HG03280 (cell line): ENCODE measurements around the gene RUNX1.

Source experiments
- ATAC-seq: cut with Tn5 transposase; IDR thresholded peaks from one replicate; pipeline ENCODE4 v1.9.1; 2021; ENCODE audit warnings: mild to moderate bottlenecking, moderate library complexity; ENCODE audit not compliant: unreplicated experiment

RUNX1 gene

GRCh38 chr21:35037384-35037765, 11.7 kb downstream of the RUNX1 start:
- ATAC-seq: no peak

GRCh38 chr21:35036465-35037383, 12.4 kb downstream of the RUNX1 start:
- ATAC-seq: no peak

- no peak for ATAC-seq
Observed at GRCh38 chr21:35035581-35035980, 13.5 kb downstream of the RUNX1 start.

GRCh38 chr21:35035116-35035515, 14.0 kb downstream of the RUNX1 start:
- no peak for ATAC-seq

GRCh38 chr21:35034203-35034926, 14.7 kb downstream of the RUNX1 start:
- ATAC-seq: no peak

DNA sequence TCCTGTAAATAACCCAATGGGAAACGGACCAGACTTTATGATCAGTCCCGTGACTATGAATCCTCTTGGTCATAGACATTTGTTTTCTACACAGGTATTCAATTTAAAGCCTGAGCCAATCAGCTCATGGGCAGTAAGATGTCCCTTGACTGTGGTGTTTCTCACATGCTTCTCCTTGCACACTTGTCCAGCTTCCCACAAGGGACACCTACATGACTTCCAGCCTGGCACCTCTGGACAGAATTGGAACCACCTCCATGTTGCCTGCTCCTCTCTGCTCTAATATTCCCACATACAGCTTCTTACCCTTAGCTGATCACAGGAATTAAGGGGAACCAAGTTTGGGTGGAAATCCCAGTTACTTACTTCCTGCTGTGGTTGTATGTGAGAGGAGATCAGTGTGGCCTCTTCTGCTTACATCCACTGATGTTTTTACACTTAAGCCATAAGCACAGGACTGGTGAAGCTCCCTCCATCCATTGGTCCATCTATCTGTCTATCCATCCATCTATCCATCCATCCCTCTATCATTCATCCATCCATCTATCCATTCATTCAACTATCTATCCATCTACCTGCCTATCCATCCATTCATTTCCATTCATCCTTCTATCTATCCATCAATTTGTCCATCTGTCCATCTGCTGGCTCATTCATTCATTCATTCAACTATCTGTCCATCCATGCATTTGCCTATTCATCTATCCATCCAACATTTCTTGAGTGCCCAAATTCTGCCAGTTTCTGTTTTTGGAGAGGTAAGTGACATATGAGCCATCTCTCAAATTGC, 16.4 kb downstream of the RUNX1 start:
- ATAC-seq: no peak

GRCh38 chr21:35028451-35028978, 20.6 kb downstream of the RUNX1 start:
- no peak for ATAC-seq

GRCh38 chr21:35027563-35028450, 21.3 kb downstream of the RUNX1 start:
- no peak for ATAC-seq

GRCh38 chr21:35026617-35027562, 22.2 kb downstream of the RUNX1 start:
- peak; percentile 68 for ATAC-seq

GRCh38 chr21:35026153-35026500, 23.0 kb downstream of the RUNX1 start:
- no peak for ATAC-seq

DNA sequence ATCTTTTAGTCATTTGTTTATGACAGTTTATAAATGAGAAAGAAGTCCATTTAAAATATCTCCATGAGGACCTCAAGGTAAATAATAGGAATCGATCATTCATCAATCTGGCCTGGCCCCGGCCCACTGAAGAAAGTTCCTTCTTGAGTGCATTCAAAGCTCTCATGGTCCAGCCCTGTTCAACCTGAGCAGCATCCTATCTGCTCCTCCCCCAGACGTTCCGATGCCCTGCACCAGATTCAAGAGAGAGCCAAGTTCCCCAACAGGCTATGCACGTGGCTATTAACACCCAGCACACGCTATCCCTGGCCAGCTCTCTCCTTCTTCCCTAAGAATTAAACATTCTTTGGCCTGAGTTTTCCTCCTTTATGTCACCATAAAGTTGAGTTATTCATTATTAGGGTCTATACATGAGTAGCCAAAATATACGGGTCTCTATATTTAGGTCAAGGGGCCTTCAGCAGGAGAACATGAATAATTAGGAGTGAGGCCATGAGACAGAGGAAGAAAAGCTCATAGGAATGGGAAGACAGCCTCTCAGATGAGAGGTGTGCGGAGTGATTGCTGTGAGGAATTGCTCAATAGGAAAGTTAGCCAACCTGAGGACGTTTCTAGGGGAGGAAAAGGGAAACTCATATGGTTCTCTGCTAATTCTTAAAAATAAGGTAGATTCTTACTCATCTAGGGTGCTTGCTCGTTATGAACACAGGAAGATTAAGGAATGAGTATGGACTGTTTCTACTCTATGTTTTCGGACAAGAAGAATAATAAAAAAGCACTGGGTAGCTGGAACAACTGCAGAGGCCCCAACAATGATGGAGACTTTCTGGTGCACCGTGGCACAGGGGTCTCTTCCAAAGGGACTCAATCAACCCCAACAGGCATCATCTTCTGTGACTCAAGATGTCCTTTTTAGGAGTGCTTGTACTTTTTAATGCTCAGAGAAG, 23.6 kb downstream of the RUNX1 start:
- ATAC-seq: no peak

GRCh38 chr21:35024513-35024912, 24.6 kb downstream of the RUNX1 start:
- no peak for ATAC-seq

DNA sequence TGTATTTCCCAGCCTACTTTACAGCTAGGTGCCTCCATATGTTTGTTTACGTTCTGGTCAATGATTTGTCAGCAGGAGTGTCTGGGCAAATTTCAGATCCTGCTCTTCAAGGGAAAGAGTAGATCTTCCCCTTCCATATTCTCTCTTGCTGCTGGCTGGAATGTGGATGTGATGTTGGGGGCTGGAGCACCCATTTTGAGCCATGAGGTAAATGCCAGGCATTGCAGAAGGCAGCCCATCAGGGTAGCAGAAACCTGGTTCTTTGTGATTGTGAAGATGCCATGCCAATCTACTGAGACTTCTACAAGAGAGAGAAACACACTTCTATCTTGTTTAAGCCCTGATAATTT, 25.1 kb downstream of the RUNX1 start:
- no peak for ATAC-seq

DNA sequence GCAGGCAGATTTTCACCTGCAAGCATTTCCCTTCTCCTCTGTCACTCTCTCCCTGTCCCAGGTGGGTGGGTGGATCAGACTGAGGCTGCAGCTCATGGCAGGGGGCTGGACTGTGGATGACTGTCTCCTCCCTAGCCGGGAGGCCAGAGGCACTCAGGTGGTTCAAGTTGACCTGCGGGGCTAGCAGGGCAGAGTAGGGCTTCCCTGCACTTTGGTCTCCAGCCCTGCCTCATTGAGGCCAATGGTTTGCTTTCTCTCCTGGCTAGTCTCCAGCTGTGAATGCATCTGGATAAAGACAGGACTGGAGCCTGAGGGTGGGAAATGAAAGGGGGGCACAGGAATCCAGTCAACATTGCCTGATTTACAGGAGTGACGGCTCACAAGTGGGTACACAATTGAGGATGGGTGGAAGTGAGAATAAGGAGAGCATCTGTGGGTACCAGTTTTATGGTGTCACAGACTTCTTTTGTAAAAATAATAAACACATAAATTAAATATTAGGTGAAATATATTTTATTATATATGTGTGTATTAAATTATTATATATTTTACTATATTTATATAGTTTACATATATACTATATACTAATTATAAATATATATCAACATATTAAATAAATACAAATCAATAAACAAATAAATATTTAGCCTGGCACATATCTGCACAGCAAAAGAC, 25.6 kb downstream of the RUNX1 start:
- no peak for ATAC-seq

- ATAC-seq: no peak
Observed at GRCh38 chr21:35021546-35021945, 27.6 kb downstream of the RUNX1 start.

- ATAC-seq: no peak
Observed at GRCh38 chr21:35020902-35021301, 28.2 kb downstream of the RUNX1 start.

- ATAC-seq: no peak
Observed at GRCh38 chr21:35020436-35020835, 28.7 kb downstream of the RUNX1 start.

DNA sequence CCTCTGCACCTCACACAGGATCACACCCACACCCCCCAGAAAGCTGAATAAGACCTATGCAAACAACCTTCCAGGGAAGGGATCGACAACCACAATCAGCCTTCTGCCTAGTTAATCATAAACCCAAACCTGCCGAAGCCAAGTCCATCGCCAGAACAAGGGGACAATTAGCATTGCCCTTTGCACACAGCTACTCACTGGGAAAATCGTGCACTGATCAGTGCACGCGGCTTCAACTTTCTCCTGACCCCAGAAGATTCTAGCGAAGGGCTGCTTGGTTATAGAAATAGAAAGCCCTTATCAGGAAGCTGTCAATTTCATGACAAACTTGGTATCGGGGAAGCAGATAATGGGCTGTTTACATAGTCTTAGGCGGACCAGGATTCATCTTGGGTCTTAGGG, 29.5 kb downstream of the RUNX1 start:
- no peak for ATAC-seq
